HEK293T (cell line): Measurements from ENCODE around the gene RABL6.

Experiments used
- CTBP1 ChIP-seq: fragments of 450-650 bp; IDR thresholded peaks from 2 replicates; pipeline ENCODE4 v1.6.1; 2016; ENCODE audit warnings: borderline replicate concordance
- FOXA1 ChIP-seq: fragments of 450-650 bp; IDR thresholded peaks from 2 replicates; pipeline ENCODE4 v1.6.1; 2016; ENCODE audit warnings: mild to moderate bottlenecking
- FOXM1 ChIP-seq: fragments of 450-650 bp; IDR thresholded peaks from 2 replicates; pipeline ENCODE4 v1.6.1; 2017; ENCODE audit warnings: mild to moderate bottlenecking, borderline replicate concordance
- LEF1 ChIP-seq: fragments of 450-650 bp; IDR thresholded peaks from 2 replicates; pipeline ENCODE4 v1.6.1; 2017; ENCODE audit warnings: mild to moderate bottlenecking, borderline replicate concordance
- SP1 ChIP-seq: fragments of 450-650 bp; IDR thresholded peaks from 2 replicates; pipeline ENCODE4 v1.6.1; 2017
- SUZ12 ChIP-seq: fragments of 450-650 bp; IDR thresholded peaks from 2 replicates; pipeline ENCODE4 v1.6.1; 2016; ENCODE audit warnings: mild to moderate bottlenecking
- TARDBP ChIP-seq: fragments of 450-650 bp; IDR thresholded peaks from 2 replicates; pipeline ENCODE4 v1.6.1; 2016
- TF ChIP-seq, protein P1 (sequence below): fragments of 450-650 bp; IDR thresholded peaks from 2 replicates; pipeline ENCODE4 v1.6.1; 2016

DNA sequence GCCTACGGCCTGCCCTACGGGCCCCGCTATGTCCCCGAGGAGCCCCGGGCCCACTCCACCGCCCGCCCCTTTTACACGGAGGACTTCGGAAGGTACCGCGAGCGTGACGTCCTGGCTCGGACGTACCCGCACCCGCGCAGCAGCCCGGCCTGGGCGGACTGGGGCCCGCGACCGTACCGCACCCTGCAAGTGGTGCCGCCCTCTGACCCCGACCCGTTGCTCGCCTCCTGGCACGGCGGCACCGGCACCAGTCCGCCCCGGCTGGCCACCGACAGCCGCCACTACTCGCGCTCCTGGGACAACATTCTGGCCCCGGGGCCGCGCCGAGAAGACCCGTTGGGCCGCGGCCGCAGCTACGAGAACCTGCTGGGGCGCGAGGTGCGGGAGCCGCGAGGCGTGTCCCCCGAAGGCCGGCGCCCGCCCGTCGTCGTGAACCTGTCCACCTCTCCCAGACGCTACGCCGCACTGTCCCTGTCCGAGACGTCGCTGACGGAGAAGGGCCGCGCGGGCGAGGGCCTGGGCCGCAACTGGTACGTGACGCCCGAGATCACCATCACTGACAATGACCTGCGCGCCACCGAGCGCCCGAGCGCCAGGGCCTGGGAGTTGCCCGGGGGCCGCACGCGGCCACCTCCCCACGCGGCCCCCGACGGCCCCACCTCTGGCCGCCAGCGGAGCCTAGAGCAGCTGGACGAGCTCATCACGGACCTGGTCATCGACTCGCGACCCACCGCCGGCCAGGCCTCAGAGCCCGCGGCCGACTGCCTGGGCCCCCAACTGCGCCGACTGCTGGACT, 37.9 kb downstream of the RABL6 start:
- TF ChIP-seq SP1 = no peak
- TF ChIP-seq, protein P1, sequence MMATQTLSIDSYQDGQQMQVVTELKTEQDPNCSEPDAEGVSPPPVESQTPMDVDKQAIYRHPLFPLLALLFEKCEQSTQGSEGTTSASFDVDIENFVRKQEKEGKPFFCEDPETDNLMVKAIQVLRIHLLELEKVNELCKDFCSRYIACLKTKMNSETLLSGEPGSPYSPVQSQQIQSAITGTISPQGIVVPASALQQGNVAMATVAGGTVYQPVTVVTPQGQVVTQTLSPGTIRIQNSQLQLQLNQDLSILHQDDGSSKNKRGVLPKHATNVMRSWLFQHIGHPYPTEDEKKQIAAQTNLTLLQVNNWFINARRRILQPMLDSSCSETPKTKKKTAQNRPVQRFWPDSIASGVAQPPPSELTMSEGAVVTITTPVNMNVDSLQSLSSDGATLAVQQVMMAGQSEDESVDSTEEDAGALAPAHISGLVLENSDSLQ = no peak
- no peak for TF ChIP-seq FOXM1
- TF ChIP-seq LEF1 = no peak
- no peak for TF ChIP-seq CTBP1
- no peak for TF ChIP-seq FOXA1
- TF ChIP-seq SUZ12 = no peak
- TF ChIP-seq TARDBP = no peak
